GM23338 (cell line): ENCODE results near the gene MTRR. TPM values are rescaled to one million over a fixed set of nuclear protein-coding genes. Genes with fewer than 3 reads are reported as not detected.

Experiments
- ATAC-seq: fragments of 200-7000 bp; cut with Tn5 transposase; 3 replicates; pipeline ENCODE4 v1.9.1; 2020
- DNase-seq: peaks from one replicate; pipeline ENCODE4 v3.0.0-alpha.2; 2015; ENCODE audit warnings: low spot score
- H2AFZ ChIP-seq: fragments of 200-600 bp; sonication (generic); 2 replicates; pipeline ENCODE4 v1.8.0; 2016; ENCODE audit warnings: antibody characterized with exemption, mild to moderate bottlenecking, moderate library complexity
- H3F3A ChIP-seq: fragments of 200-600 bp; sonication (generic); replicated peaks from 2 replicates; pipeline ENCODE4 v1.8.0; 2017; ENCODE audit warnings: antibody characterized with exemption, mixed run types, low read depth
- H3K27ac ChIP-seq: fragments of 200-600 bp; sonication (generic); 2 replicates; pipeline ENCODE4 v1.6.1; 2016; ENCODE audit warnings: low read depth
- H3K27me3 ChIP-seq: fragments of 200-600 bp; sonication (generic); 2 replicates; pipeline ENCODE4 v1.8.0; 2016; ENCODE audit warnings: mild to moderate bottlenecking, mixed run types, moderate library complexity; ENCODE audit not compliant: insufficient read depth
- H3K36me3 ChIP-seq: fragments of 200-600 bp; sonication (generic); 2 replicates; pipeline ENCODE4 v1.8.0; 2016; ENCODE audit warnings: mild to moderate bottlenecking; ENCODE audit not compliant: insufficient read depth
- H3K4me1 ChIP-seq: fragments of 200-600 bp; sonication (generic); 2 replicates; pipeline ENCODE4 v1.8.0; 2016; ENCODE audit warnings: mild to moderate bottlenecking, moderate library complexity; ENCODE audit not compliant: insufficient read depth
- H3K4me2 ChIP-seq: fragments of 200-600 bp; sonication (generic); 2 replicates; pipeline ENCODE4 v1.7.1; 2017; ENCODE audit warnings: mixed run types
- H3K4me3 ChIP-seq: fragments of 200-600 bp; sonication (generic); 2 replicates; pipeline ENCODE4 v1.6.1; 2016; ENCODE audit warnings: mixed run types
- H3K79me2 ChIP-seq: fragments of 200-600 bp; sonication (generic); replicated peaks from 2 replicates; pipeline ENCODE4 v1.8.0; 2017; ENCODE audit warnings: mild to moderate bottlenecking; ENCODE audit not compliant: insufficient read depth
- H3K9me2 ChIP-seq: fragments of 200-600 bp; sonication (generic); 2 replicates; pipeline ENCODE4 v1.8.0; 2017; ENCODE audit not compliant: insufficient read depth
- H4K20me1 ChIP-seq: fragments of 200-600 bp; sonication (generic); replicated peaks from 2 replicates; pipeline ENCODE4 v1.8.0; 2017; ENCODE audit warnings: mild to moderate bottlenecking; ENCODE audit not compliant: insufficient read depth
- H3K27ac Mint-ChIP-seq: 2 replicates; pipeline ENCODE4 v1.8.0; 2020; ENCODE audit warnings: inconsistent platforms, mild to moderate bottlenecking, moderate library complexity, mixed read lengths
- H3K27me3 Mint-ChIP-seq: 3 replicates; pipeline ENCODE4 v1.8.0; 2022; ENCODE audit warnings: low read depth, mild to moderate bottlenecking, moderate library complexity, mixed read lengths, inconsistent platforms; ENCODE audit not compliant: insufficient read depth, poor library complexity
- H3K36me3 Mint-ChIP-seq: 3 replicates; pipeline ENCODE4 v1.8.0; 2021; ENCODE audit warnings: low read depth, mild to moderate bottlenecking, inconsistent platforms, moderate library complexity, mixed read lengths
- H3K4me1 Mint-ChIP-seq: 3 replicates; pipeline ENCODE4 v1.8.0; 2020; ENCODE audit warnings: mild to moderate bottlenecking, inconsistent platforms, mixed read lengths
- H3K4me3 Mint-ChIP-seq: 3 replicates; pipeline ENCODE4 v1.8.0; 2021; ENCODE audit warnings: moderate library complexity, mild to moderate bottlenecking, inconsistent platforms, mixed read lengths
- H3K9me3 Mint-ChIP-seq: 3 replicates; pipeline ENCODE4 v1.8.0; 2020; ENCODE audit warnings: moderate library complexity, mild to moderate bottlenecking, inconsistent platforms, mixed read lengths
- CREB1 ChIP-seq: fragments of 250-450 bp; sonication (Bioruptor Pico); IDR thresholded peaks from 2 replicates; pipeline ENCODE4 v1.5.0; 2020; ENCODE audit warnings: low read depth, mild to moderate bottlenecking, moderate library complexity
- ETS1 ChIP-seq: IDR thresholded peaks from 2 replicates; pipeline ENCODE4 v1.6.1; 2016; ENCODE audit warnings: antibody characterized with exemption
- EZH2 ChIP-seq: fragments of 200-600 bp; sonication (generic); IDR thresholded peaks from one replicate; pipeline ENCODE4 v1.8.0; 2017; ENCODE audit warnings: antibody characterized with exemption, mild to moderate bottlenecking, low read depth; ENCODE audit not compliant: unreplicated experiment
- EZH2phosphoT487 ChIP-seq: fragments of 200-600 bp; sonication (generic); IDR thresholded peaks from one replicate; pipeline ENCODE4 v1.8.1; 2018; ENCODE audit warnings: antibody characterized with exemption; ENCODE audit not compliant: unreplicated experiment
- JUNB ChIP-seq: IDR thresholded peaks from one replicate; pipeline ENCODE4 v1.6.1; 2016; ENCODE audit warnings: antibody characterized with exemption; ENCODE audit not compliant: unreplicated experiment
- NANOG ChIP-seq: IDR thresholded peaks from 2 replicates; pipeline ENCODE4 v1.6.1; 2016; ENCODE audit warnings: antibody characterized with exemption, borderline replicate concordance
- POLR2AphosphoS5 ChIP-seq: IDR thresholded peaks from 2 replicates; pipeline ENCODE4 v1.6.1; 2016; ENCODE audit warnings: antibody characterized with exemption, low read depth
- REST ChIP-seq: IDR thresholded peaks from one replicate; pipeline ENCODE4 v1.6.1; 2018; ENCODE audit warnings: antibody characterized with exemption; ENCODE audit not compliant: unreplicated experiment
- STAT1 ChIP-seq: IDR thresholded peaks from one replicate; pipeline ENCODE4 v1.6.1; 2016; ENCODE audit warnings: antibody characterized with exemption; ENCODE audit not compliant: unreplicated experiment
- ZNF114 ChIP-seq: fragments of 250-450 bp; sonication (Bioruptor Pico); IDR thresholded peaks from 2 replicates; pipeline ENCODE4 v1.5.0; 2020; ENCODE audit warnings: mild to moderate bottlenecking, moderate library complexity
- ZNF331 ChIP-seq: fragments of 250-450 bp; sonication (Bioruptor Pico); IDR thresholded peaks from 2 replicates; pipeline ENCODE4 v1.5.0; 2020; ENCODE audit warnings: low read depth, mild to moderate bottlenecking, moderate library complexity
- ZNF462 ChIP-seq: fragments of 250-450 bp; sonication (Bioruptor Pico); IDR thresholded peaks from 2 replicates; pipeline ENCODE4 v1.5.0; 2020; ENCODE audit warnings: mild to moderate bottlenecking, moderate library complexity
- polyA plus RNA-seq: library from polyadenylated mRNA; unstranded; fragments of >200 nt; fragmentation: Nextera tagmentation; extraction: Ambion mirVana; gene quantifications from 2 replicates; pipeline ENCODE4 v1.2.1, GENCODE V29; 2016
- total RNA-seq: library from RNA; depleted of rRNA; stranded (reverse); fragments of >200 nt; shearing (Covaris generic); gene quantifications from 2 replicates; pipeline ENCODE4 v1.2.3, GENCODE V29; 2014

MTRR gene
- total and polyA plus RNA-seq, 2 experiments from 2014 or later, result 16.5 to 55.9 TPM

GRCh38 chr5:7882926-7883325 is 14.0 kb downstream of the MTRR start (continued):
- no peak for TF ChIP-seq REST
- TF ChIP-seq POLR2AphosphoS5, result no peak
- TF ChIP-seq ZNF331 (CRISPR knock-in tag), result no peak
- TF ChIP-seq ETS1, result no peak
- no peak for TF ChIP-seq ZNF114 (CRISPR knock-in tag)
- no peak for TF ChIP-seq JUNB
- TF ChIP-seq EZH2, result no peak

- no peaks in the 10 kb centered on the region for H3K9me3 Mint-ChIP-seq
- no peak overlapping the region for H3K4me3 Mint-ChIP-seq
- Histone ChIP-seq H3K4me2 (no peak overlapping the region), H3K27ac (no peak overlapping the region), H2AFZ (no peak overlapping the region), H3K4me3 (no peak overlapping the region), H3F3A (no peaks in the 10 kb centered on the region), H3K27me3 (no peaks in the 10 kb centered on the region), H3K4me1 (no peaks in the 10 kb centered on the region), H3K79me2 (peaks cover 7% of the 10 kb centered on the region; the same call in 1 of the 2 replicates), H4K20me1 (no peaks in the 10 kb centered on the region), H3K36me3 (peaks cover 40% of the 10 kb centered on the region), H3K9me2 (no peaks in the 10 kb centered on the region)
- H3K36me3 Mint-ChIP-seq, result peaks cover 61% of the 10 kb centered on the region
- no peak overlapping the region for H3K27ac Mint-ChIP-seq
- ATAC-seq (no peak), DNase-seq (no peak)
- H3K4me1 Mint-ChIP-seq, result no peaks in the 10 kb centered on the region
- no peaks in the 10 kb centered on the region for H3K27me3 Mint-ChIP-seq
- TF ChIP-seq JUNB (no peak), STAT1 (no peak), ETS1 (no peak), ZNF331 (CRISPR knock-in tag) (no peak), NANOG (no peak), ZNF462 (CRISPR knock-in tag) (no peak), EZH2 (no peak), POLR2AphosphoS5 (no peak), CREB1 (CRISPR knock-in tag) (no peak), ZNF114 (CRISPR knock-in tag) (no peak), EZH2phosphoT487 (no peak)
These were observed 15.7 kb downstream of the MTRR start for GRCh38 chr5:7884491-7885267.
